Spinal cord (tissue), 10 donors: ENCODE results near the gene LRRC51. TPM values are rescaled to one million over a fixed set of nuclear protein-coding genes. Genes with fewer than 3 reads are reported as not detected.

ENCODE experiments used
- DNase-seq, 6 donors: peaks; one replicate each; pipeline versions ENCODE4 v3.0.0 to v3.0.0-alpha.2; 2013 to 2015; ENCODE audit warnings: low spot score in 6 of 6, low read depth in 4 of 6
- H3K27ac ChIP-seq: one replicate; pipeline ENCODE4 v1.5.1; 2013; ENCODE audit warnings: low read depth, low read length, control low read depth
- H3K27me3 ChIP-seq: one replicate; pipeline ENCODE4 v1.6.1; 2013; ENCODE audit warnings: low read length; ENCODE audit not compliant: control insufficient read depth, insufficient read depth
- H3K36me3 ChIP-seq: one replicate; pipeline ENCODE4 v1.6.1; 2013; ENCODE audit warnings: low read length; ENCODE audit not compliant: control insufficient read depth, insufficient read depth
- H3K4me1 ChIP-seq: one replicate; pipeline ENCODE4 v1.6.1; 2013; ENCODE audit warnings: low read length; ENCODE audit not compliant: control insufficient read depth, insufficient read depth
- H3K4me3 ChIP-seq: one replicate; pipeline ENCODE4 v1.5.1; 2013; ENCODE audit warnings: low read depth, low read length, control low read depth
- H3K9me3 ChIP-seq: one replicate; pipeline ENCODE4 v1.6.1; 2013; ENCODE audit warnings: low read length; ENCODE audit not compliant: control insufficient read depth, insufficient read depth
- WGBS: methylation state at CpG from one replicate; pipeline ENCODE4 v1.1.5; 2013; ENCODE audit warnings: missing lambda C conversion rate; ENCODE audit not compliant: insufficient coverage; 5-methylcytosine and 5-hydroxymethylcytosine counted together
- polyA plus RNA-seq, 2 donors: library from polyadenylated mRNA; unstranded; fragments of 120-200 nt; gene quantifications; one replicate each; pipeline ENCODE4 v1.2.1, GENCODE V29; 2013; ENCODE audit not compliant: insufficient read length in 2 of 2
- total RNA-seq, 2 donors: library from RNA; depleted of rRNA in 1 of 2; stranded (reverse); fragments of 120-200 nt in 1 of 2; fragments of >200 nt in 1 of 2; gene quantifications; one replicate each; pipeline versions ENCODE4 v1.2.3 to v1.2.4, GENCODE V29; 2013 to 2014
- donor health status: healthy.

LRRC51 gene
- total and polyA plus RNA-seq, 4 donors, result 11.6 to 31.9 (median 25.9) TPM

DNA sequence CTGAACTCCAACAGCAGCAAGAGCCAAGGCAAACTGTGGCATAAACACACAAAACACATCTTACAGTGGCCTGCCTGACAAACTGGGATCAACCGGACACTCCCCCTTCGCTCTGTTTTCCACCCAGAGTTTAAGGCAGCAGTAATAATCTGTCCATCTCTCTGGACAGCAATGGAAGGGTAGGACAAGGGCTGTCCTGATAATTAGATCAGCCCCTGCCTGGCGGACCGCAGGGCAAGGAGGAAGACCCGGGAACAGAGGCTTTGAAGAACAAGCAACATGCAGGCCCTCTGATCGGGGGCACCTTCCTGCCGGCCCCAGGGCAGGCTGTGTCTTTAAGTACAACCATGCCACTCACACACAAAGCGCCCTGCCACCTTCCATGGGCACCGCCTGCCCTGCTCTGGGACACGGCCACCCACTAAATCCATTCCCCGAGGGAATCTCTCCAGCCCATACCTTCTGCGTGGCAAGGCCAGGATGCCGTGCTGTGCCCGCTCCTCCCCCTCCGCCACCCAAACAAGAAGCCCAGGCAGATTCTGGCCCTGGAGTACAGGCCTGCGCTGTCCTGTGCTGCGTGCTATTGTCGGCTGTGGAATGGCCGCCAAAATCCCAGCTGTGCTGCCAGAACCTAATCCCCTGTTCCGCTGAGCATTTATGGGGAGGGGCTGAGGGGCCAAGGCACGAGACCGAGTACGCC, 39.1 kb upstream of the LRRC51 start:
- DNase-seq, result peak in 5 of 6 donors; percentile 68 to 96 (median 78)

DNA sequence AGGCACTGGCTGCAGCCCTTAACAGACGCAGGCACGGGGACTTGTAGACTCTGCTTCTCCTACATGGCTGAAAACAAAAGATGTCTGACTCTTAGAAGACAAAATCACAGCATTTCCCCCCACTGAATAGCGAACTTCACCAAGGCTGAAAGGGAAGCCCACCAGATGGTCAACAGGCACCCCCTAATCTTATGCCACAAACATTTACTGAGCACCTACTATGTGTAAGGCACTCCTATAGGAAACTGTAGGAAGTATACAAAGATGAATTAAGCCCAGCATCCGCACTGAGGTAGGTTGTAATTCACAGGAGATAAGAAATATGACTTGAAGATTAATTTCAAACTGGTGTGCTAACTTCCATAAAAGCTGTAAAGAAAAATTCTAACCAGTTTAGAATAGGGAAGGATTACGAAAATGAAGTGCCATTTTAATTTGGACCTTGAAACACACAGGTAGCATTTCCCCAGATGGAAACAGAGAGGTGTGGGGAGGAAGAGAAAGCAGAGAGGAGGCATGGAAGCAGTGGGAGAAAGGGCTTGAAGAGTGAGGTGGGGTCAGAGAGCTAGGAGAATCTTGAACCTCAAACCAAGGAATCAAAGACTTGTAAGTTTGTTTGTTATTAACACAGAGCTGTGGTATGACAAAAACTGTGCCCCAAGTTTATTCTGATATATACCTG, 38.4 kb upstream of the LRRC51 start:
- peak overlapping the region; percentile 83 for H3K4me3 ChIP-seq
- H3K27me3 ChIP-seq, result no peaks in the 10 kb centered on the region
- peak overlapping the region; percentile 100 for H3K27ac ChIP-seq
- 48% methylated on average over 2 of the region's 5 CpGs for WGBS
- H3K36me3 ChIP-seq, result no peaks in the 10 kb centered on the region
- H3K4me1 ChIP-seq, result peaks cover 56% of the 10 kb centered on the region
- H3K9me3 ChIP-seq, result no peaks in the 10 kb centered on the region
- no peak for DNase-seq

More for the DNA sequence above, 39.1 kb upstream of the LRRC51 start:
- 0% methylated on average over 21 of the region's 23 CpGs for WGBS
- Histone ChIP-seq H3K27ac (peak overlapping the region; percentile 100), H3K36me3 (no peaks in the 10 kb centered on the region), H3K27me3 (no peaks in the 10 kb centered on the region), H3K4me1 (peaks cover 60% of the 10 kb centered on the region), H3K4me3 (peak overlapping the region; percentile 83), H3K9me3 (no peaks in the 10 kb centered on the region)

GRCh38 chr11:72045849-72046248, 34.8 kb upstream of the LRRC51 start:
- DNase-seq, result peak in 1 of 6 donors; percentile 46
- Histone ChIP-seq H3K36me3 (no peaks in the 10 kb centered on the region), H3K27me3 (no peaks in the 10 kb centered on the region), H3K4me3 (no peak overlapping the region), H3K4me1 (peaks cover 34% of the 10 kb centered on the region), H3K9me3 (no peaks in the 10 kb centered on the region), H3K27ac (no peak overlapping the region)
- 58% methylated on average over 4 of the region's 5 CpGs for WGBS

DNA sequence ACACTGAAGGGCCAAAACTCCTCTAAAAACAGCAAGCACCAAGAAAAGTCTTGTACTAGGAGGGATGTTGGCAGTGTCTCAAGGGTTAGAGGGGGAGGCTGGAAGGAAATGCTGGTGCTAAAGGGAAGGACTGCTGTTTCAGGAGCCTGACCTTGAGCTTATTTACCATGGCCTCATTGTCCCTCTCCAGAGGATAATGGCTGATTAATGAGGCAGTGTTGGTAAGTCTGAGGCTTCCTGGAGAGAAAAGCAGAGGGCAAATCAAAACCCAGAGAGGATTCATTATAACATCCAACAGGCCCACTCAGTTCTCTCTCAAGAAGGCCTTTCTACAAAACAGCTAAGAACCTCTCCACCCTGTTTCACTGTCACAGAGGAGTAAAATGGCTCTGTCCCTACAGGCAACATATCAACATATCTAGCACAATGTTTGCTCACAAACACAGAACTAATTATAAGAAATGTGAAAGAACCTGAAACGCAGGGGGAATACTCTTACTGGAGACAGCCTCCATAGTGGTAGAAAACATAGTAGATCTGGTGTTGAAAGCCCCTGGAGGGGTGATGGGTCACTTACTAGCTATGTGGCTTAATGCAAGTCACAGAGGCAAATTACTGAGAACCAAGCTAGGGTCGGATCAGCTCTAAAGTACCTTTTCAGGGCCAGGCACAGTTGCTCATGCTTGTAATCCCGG, 31.7 kb upstream of the LRRC51 start:
- 25% methylated on average over 2 of the region's 3 CpGs for WGBS
- Histone ChIP-seq H3K4me3 (no peak overlapping the region), H3K27ac (peak overlapping the region; percentile 49), H3K36me3 (no peaks in the 10 kb centered on the region), H3K4me1 (peaks cover 16% of the 10 kb centered on the region), H3K9me3 (no peaks in the 10 kb centered on the region), H3K27me3 (no peaks in the 10 kb centered on the region)
- DNase-seq, result peak in 2 of 6 donors; percentile 74 to 77

GRCh38 chr11:72058416-72059034, 22.1 kb upstream of the LRRC51 start:
- H3K4me3 ChIP-seq, result no peak overlapping the region
- H3K27ac ChIP-seq, result no peak overlapping the region
- peaks cover 5% of the 10 kb centered on the region for H3K36me3 ChIP-seq
- no peaks in the 10 kb centered on the region for H3K9me3 ChIP-seq
- no CpG with 5 or more reads among the region's 3 CpGs for WGBS
- DNase-seq, result no peak
- no peaks in the 10 kb centered on the region for H3K4me1 ChIP-seq
- no peaks in the 10 kb centered on the region for H3K27me3 ChIP-seq

DNA sequence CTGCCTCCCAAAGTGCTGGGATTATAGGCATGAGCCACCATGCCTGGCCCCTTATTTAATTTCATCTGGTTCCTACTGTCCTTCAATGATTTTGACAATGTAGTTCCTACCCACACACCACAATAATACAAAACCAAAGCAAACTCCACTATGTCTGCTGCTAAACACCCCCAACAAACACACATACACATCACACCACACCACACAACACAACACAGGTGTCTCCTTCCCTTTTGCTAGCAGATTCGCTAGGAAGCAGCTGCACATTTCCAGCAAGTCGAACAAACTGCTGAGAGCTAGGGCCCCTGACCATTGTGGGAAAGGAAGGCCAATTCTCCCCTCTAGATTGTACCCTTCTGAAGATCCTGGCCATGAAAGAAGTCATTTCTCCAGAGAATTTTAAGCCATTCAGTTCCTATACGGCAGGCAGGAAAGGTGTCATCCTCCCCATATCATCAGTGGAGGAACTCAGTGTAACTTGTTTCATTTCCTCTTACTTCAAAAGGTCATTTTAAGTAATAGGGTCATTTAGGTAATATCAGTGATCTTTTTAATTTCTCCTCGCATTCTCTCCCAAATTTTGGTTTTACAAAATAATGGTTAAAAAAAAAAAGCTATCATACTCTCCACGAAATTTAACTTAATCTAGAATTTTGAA, 18.8 kb upstream of the LRRC51 start:
- Histone ChIP-seq H3K4me3 (no peak overlapping the region), H3K4me1 (no peaks in the 10 kb centered on the region), H3K36me3 (peaks cover 5% of the 10 kb centered on the region), H3K9me3 (no peaks in the 10 kb centered on the region), H3K27ac (no peak overlapping the region), H3K27me3 (no peaks in the 10 kb centered on the region)
- WGBS, result 100% methylated on average over 1 of the region's 5 CpGs
- no peak for DNase-seq

- H3K27me3 ChIP-seq, result no peaks in the 10 kb centered on the region
- peaks cover 4% of the 10 kb centered on the region for H3K4me1 ChIP-seq
- DNase-seq, result no peak
- no peak overlapping the region for H3K4me3 ChIP-seq
- H3K9me3 ChIP-seq, result no peaks in the 10 kb centered on the region
- H3K27ac ChIP-seq, result no peak overlapping the region
- H3K36me3 ChIP-seq, result peaks cover 3% of the 10 kb centered on the region
These were observed 13.8 kb upstream of the LRRC51 start for GRCh38 chr11:72066855-72067254.

DNA sequence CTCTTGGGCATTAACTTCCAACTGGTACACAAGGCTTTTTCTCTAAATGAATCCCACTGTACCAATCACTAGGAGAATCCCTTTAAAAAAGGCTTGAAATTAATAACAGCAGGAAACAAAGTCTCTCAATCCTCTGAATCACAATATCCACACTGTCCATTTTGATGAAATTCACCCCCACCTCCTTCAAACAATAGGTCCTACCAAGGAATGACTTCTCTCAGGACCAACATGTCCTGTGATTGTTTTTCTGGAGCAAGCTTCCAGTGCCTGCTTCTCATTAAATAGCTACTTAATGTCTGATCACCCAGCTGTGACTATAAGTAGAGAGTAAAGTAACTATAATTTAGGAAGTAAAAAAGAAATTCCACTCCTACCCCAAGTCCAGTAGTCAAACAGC, 13.4 kb upstream of the LRRC51 start:
- no peak overlapping the region for H3K27ac ChIP-seq
- no peaks in the 10 kb centered on the region for H3K9me3 ChIP-seq
- peaks cover 3% of the 10 kb centered on the region for H3K36me3 ChIP-seq
- no peak overlapping the region for H3K4me3 ChIP-seq
- H3K4me1 ChIP-seq, result peaks cover 4% of the 10 kb centered on the region
- no peaks in the 10 kb centered on the region for H3K27me3 ChIP-seq
- no peak for DNase-seq

GRCh38 chr11:72067676-72068075, 13.0 kb upstream of the LRRC51 start:
- H3K27me3 ChIP-seq, result no peaks in the 10 kb centered on the region
- no peak for DNase-seq
- H3K36me3 ChIP-seq, result peaks cover 3% of the 10 kb centered on the region
- no peak overlapping the region for H3K27ac ChIP-seq
- H3K4me3 ChIP-seq, result no peak overlapping the region
- H3K4me1 ChIP-seq, result peaks cover 8% of the 10 kb centered on the region
- no peaks in the 10 kb centered on the region for H3K9me3 ChIP-seq
